Measurements from ENCODE around the gene P2RX2.

- TF ChIP-seq CTCF (conservative IDR thresholded peaks at IDR 0.05) (no peak), EZH2 (IDR thresholded peaks at IDR 0.05; ENCODE audit: low read depth) (no peak)
Observed at GRCh38 chr12:132574271-132574996, 44.1 kb upstream of the P2RX2 start.

All from PC-9 (cell line).